ENCODE results near the gene AFF3. TPM values are rescaled to one million over a fixed set of nuclear protein-coding genes. Genes with fewer than 3 reads are reported as not detected.

AFF3 gene
- total and polyA plus RNA-seq, 10 donors = 6.0 to 92.2 (median 64.0) TPM

GRCh38 chr2:99674090-99674489 is 468.3 kb downstream of the AFF3 start:
- no peaks in the 10 kb centered on the region for H3K9me3 ChIP-seq
- intact Hi-C loops (cut with DNase I; ENCODE audit: low total_unique reads) = no loop called here
- no peak overlapping the region for H3K27ac ChIP-seq
- no peak overlapping the region for H3K4me3 ChIP-seq
- TF ChIP-seq POLR2AphosphoS5 (IDR thresholded peaks at IDR 0.05) (no peak), CTCF (IDR thresholded peaks at IDR 0.05 in 8 of 11, conservative IDR thresholded peaks at IDR 0.05 in 3 of 11) (no peak), POLR2A (IDR thresholded peaks at IDR 0.05) (no peak)
- peaks cover 0 to 26% (median 0%) of the 10 kb centered on the region in 6 donors for H3K36me3 ChIP-seq
- 66 to 85% (median 76%) methylated on average over 8 of the region's 8 CpGs for WGBS, 5 donors
- peaks cover 0 to 33% (median 20%) of the 10 kb centered on the region in 6 donors for H3K4me1 ChIP-seq
- DNase-seq = no peak
- no peaks in the 10 kb centered on the region for H3K27me3 ChIP-seq (replicated peaks in 1 of 7)

GRCh38 chr2:99672766-99673350 is 469.5 kb downstream of the AFF3 start:
- Histone ChIP-seq H3K4me1 (peaks cover 0 to 33% (median 20%) of the 10 kb centered on the region in 6 donors), H3K36me3 (peaks cover 0 to 24% (median 0%) of the 10 kb centered on the region in 6 donors), H3K9me3 (no peaks in the 10 kb centered on the region), H3K4me3 (no peak overlapping the region), H3K27me3 (replicated peaks in 1 of 7) (no peaks in the 10 kb centered on the region), H3K27ac (no peak overlapping the region)
- 63 to 81% (median 70%) methylated on average over 8 of the region's 8 CpGs for WGBS, 5 donors
- DNase-seq = no peak
- intact Hi-C loops (cut with DNase I; ENCODE audit: low total_unique reads) = no loop called here
- TF ChIP-seq POLR2A (IDR thresholded peaks at IDR 0.05) (no peak), CTCF (IDR thresholded peaks at IDR 0.05 in 8 of 11, conservative IDR thresholded peaks at IDR 0.05 in 3 of 11) (no peak), POLR2AphosphoS5 (IDR thresholded peaks at IDR 0.05) (no peak)

- H3K27ac ChIP-seq = no peak overlapping the region
These were observed 471.3 kb downstream of the AFF3 start for GRCh38 chr2:99670768-99671734.

More at GRCh38 chr2:99670768-99671734, 471.3 kb downstream of the AFF3 start:
- TF ChIP-seq POLR2A (IDR thresholded peaks at IDR 0.05) = no peak
- no peak for TF ChIP-seq CTCF (IDR thresholded peaks at IDR 0.05 in 8 of 11, conservative IDR thresholded peaks at IDR 0.05 in 3 of 11)
- TF ChIP-seq POLR2AphosphoS5 (IDR thresholded peaks at IDR 0.05) = no peak
- H3K9me3 ChIP-seq = no peaks in the 10 kb centered on the region
- WGBS, 5 donors = 58 to 78% (median 69%) methylated on average over 4 of the region's 4 CpGs
- peaks cover 0 to 26% (median 0%) of the 10 kb centered on the region in 6 donors for H3K36me3 ChIP-seq
- intact Hi-C loops (cut with DNase I; ENCODE audit: low total_unique reads) = no loop called here
- no peaks in the 10 kb centered on the region for H3K27me3 ChIP-seq (replicated peaks in 1 of 7)
- H3K4me3 ChIP-seq = no peak overlapping the region
- no peak for DNase-seq
- peaks cover 0 to 33% (median 20%) of the 10 kb centered on the region in 6 donors for H3K4me1 ChIP-seq

All from spleen (tissue), 11 donors.